ENCODE data around the gene VWC2.

VWC2 gene

DNA sequence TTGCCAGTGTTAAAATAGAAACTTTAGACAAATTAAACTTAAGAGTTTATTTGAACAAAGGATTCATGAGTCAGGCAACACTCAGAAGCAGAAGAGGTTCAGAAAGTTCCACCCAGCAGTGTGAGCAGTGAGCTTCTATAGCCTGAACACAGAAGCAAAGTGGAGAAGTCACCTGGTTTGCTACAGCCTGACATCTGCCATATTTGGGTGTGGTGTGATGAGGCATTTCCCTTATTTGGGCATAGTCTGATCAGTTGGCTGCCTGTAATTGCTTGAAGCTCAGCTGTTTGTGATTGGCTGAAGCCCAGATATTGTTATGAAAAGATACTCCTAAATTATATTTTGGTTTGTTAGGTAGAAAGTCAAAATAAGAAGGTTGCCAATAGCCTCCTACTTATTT lies 39.1 kb downstream of the VWC2 start:
- Histone ChIP-seq H2AK5ac (ENCODE audit: low read length, severe bottlenecking) (no peak overlapping the region), H4K8ac (ENCODE audit: low read length) (no peak overlapping the region), H2BK5ac (ENCODE audit: low read depth, low read length, poor library complexity, severe bottlenecking) (no peak overlapping the region), H3K4me1 (ENCODE audit: control insufficient read depth, insufficient read depth, low read depth, low read length) (no peaks in the 10 kb centered on the region), H3K27ac (ENCODE audit: low read length, poor library complexity, severe bottlenecking) (no peak overlapping the region), H2AFZ (ENCODE audit: low read depth, low read length) (no peak overlapping the region), H3K9me3 (ENCODE audit: control insufficient read depth, low read length) (no peaks in the 10 kb centered on the region), H3K79me1 (replicated peaks; ENCODE audit: low read length, poor library complexity, severe bottlenecking) (no peaks in the 10 kb centered on the region), H3K9ac (ENCODE audit: low read length) (no peak overlapping the region), H4K91ac (ENCODE audit: low read length) (no peak overlapping the region), H3K4me3 (ENCODE audit: insufficient read depth in 1 of 2, low read depth in 1 of 2, low read length in 2 of 2) (no peak overlapping the region), H3K27me3 (ENCODE audit: control insufficient read depth in 1 of 2, insufficient read depth in 1 of 2, low read length in 2 of 2) (no peaks in the 10 kb centered on the region), H2BK12ac (ENCODE audit: low read length in 2 of 2) (no peak overlapping the region), H3K4ac (ENCODE audit: low read depth in 1 of 2, low read length in 2 of 2) (no peak overlapping the region), H2BK120ac (ENCODE audit: low read depth, low read length) (no peak overlapping the region), H2BK15ac (ENCODE audit: low read depth, poor library complexity, severe bottlenecking) (no peak overlapping the region), H3K4me2 (ENCODE audit: low read length, poor library complexity, severe bottlenecking) (no peak overlapping the region), H3K14ac (ENCODE audit: low read length in 2 of 2) (no peak overlapping the region), H3K36me3 (ENCODE audit: control insufficient read depth in 1 of 2, insufficient read depth in 2 of 2, low read depth in 1 of 2, low read length in 2 of 2) (no peaks in the 10 kb centered on the region), H3K18ac (ENCODE audit: low read depth in 1 of 2, low read length in 2 of 2) (no peak overlapping the region), H3K23ac (ENCODE audit: low read length in 2 of 2) (no peak overlapping the region)
- no peak for DNase-seq

- Histone ChIP-seq H2BK5ac (ENCODE audit: low read depth, low read length, poor library complexity, severe bottlenecking) (no peak overlapping the region), H2BK12ac (ENCODE audit: low read length in 2 of 2) (no peak overlapping the region), H3K9ac (ENCODE audit: low read length) (no peak overlapping the region), H3K4ac (ENCODE audit: low read depth in 1 of 2, low read length in 2 of 2) (no peak overlapping the region), H3K4me2 (ENCODE audit: low read length, poor library complexity, severe bottlenecking) (no peak overlapping the region), H3K36me3 (ENCODE audit: control insufficient read depth in 1 of 2, insufficient read depth in 2 of 2, low read depth in 1 of 2, low read length in 2 of 2) (no peaks in the 10 kb centered on the region), H3K27ac (ENCODE audit: low read length, poor library complexity, severe bottlenecking) (no peak overlapping the region), H3K9me3 (ENCODE audit: control insufficient read depth, low read length) (no peaks in the 10 kb centered on the region), H2AFZ (ENCODE audit: low read depth, low read length) (no peak overlapping the region), H3K4me3 (ENCODE audit: insufficient read depth in 1 of 2, low read depth in 1 of 2, low read length in 2 of 2) (no peak overlapping the region), H4K8ac (ENCODE audit: low read length) (no peak overlapping the region), H3K18ac (ENCODE audit: low read depth in 1 of 2, low read length in 2 of 2) (no peak overlapping the region), H4K91ac (ENCODE audit: low read length) (no peak overlapping the region), H2BK15ac (ENCODE audit: low read depth, poor library complexity, severe bottlenecking) (no peak overlapping the region), H3K79me1 (replicated peaks; ENCODE audit: low read length, poor library complexity, severe bottlenecking) (no peaks in the 10 kb centered on the region), H3K23ac (ENCODE audit: low read length in 2 of 2) (no peak overlapping the region), H3K4me1 (ENCODE audit: control insufficient read depth, insufficient read depth, low read depth, low read length) (no peaks in the 10 kb centered on the region), H2BK120ac (ENCODE audit: low read depth, low read length) (no peak overlapping the region), H2AK5ac (ENCODE audit: low read length, severe bottlenecking) (no peak overlapping the region), H3K14ac (ENCODE audit: low read length in 2 of 2) (no peak overlapping the region), H3K27me3 (ENCODE audit: control insufficient read depth in 1 of 2, insufficient read depth in 1 of 2, low read length in 2 of 2) (peaks cover 0 to 4% of the 10 kb centered on the region in 2 experiments)
- no peak for DNase-seq
- WGBS, result 77% methylated on average over 1 of the region's 1 CpG
Observed at GRCh38 chr7:49817279-49817678, 43.8 kb downstream of the VWC2 start.

GRCh38 chr7:49821181-49821580 lies 47.7 kb downstream of the VWC2 start:
- Histone ChIP-seq H2BK120ac (ENCODE audit: low read depth, low read length) (no peak overlapping the region), H3K9ac (ENCODE audit: low read length) (no peak overlapping the region), H4K8ac (ENCODE audit: low read length) (no peak overlapping the region), H3K23ac (ENCODE audit: low read length in 2 of 2) (no peak overlapping the region), H3K4ac (ENCODE audit: low read depth in 1 of 2, low read length in 2 of 2) (no peak overlapping the region), H2BK12ac (ENCODE audit: low read length in 2 of 2) (no peak overlapping the region), H3K79me1 (replicated peaks; ENCODE audit: low read length, poor library complexity, severe bottlenecking) (no peaks in the 10 kb centered on the region), H3K4me3 (ENCODE audit: insufficient read depth in 1 of 2, low read depth in 1 of 2, low read length in 2 of 2) (no peak overlapping the region), H3K9me3 (ENCODE audit: control insufficient read depth, low read length) (no peaks in the 10 kb centered on the region), H2BK15ac (ENCODE audit: low read depth, poor library complexity, severe bottlenecking) (no peak overlapping the region), H3K18ac (ENCODE audit: low read depth in 1 of 2, low read length in 2 of 2) (no peak overlapping the region), H3K27ac (ENCODE audit: low read length, poor library complexity, severe bottlenecking) (no peak overlapping the region), H3K27me3 (ENCODE audit: control insufficient read depth in 1 of 2, insufficient read depth in 1 of 2, low read length in 2 of 2) (peaks cover 0 to 4% of the 10 kb centered on the region in 2 experiments), H2BK5ac (ENCODE audit: low read depth, low read length, poor library complexity, severe bottlenecking) (no peak overlapping the region), H3K4me2 (ENCODE audit: low read length, poor library complexity, severe bottlenecking) (no peak overlapping the region), H3K36me3 (ENCODE audit: control insufficient read depth in 1 of 2, insufficient read depth in 2 of 2, low read depth in 1 of 2, low read length in 2 of 2) (no peaks in the 10 kb centered on the region), H3K4me1 (ENCODE audit: control insufficient read depth, insufficient read depth, low read depth, low read length) (no peaks in the 10 kb centered on the region), H2AFZ (ENCODE audit: low read depth, low read length) (no peak overlapping the region), H2AK5ac (ENCODE audit: low read length, severe bottlenecking) (no peak overlapping the region), H3K14ac (ENCODE audit: low read length in 2 of 2) (no peak overlapping the region), H4K91ac (ENCODE audit: low read length) (no peak overlapping the region)
- no peak for DNase-seq

GRCh38 chr7:49822856-49823255 lies 49.4 kb downstream of the VWC2 start:
- no peak overlapping the region for H3K27ac ChIP-seq (ENCODE audit: low read length, poor library complexity, severe bottlenecking)
- H2BK15ac ChIP-seq (ENCODE audit: low read depth, poor library complexity, severe bottlenecking), result no peak overlapping the region
- H3K4ac ChIP-seq (ENCODE audit: low read depth in 1 of 2, low read length in 2 of 2), result no peak overlapping the region
- no peak overlapping the region for H2BK120ac ChIP-seq (ENCODE audit: low read depth, low read length)
- H2BK5ac ChIP-seq (ENCODE audit: low read depth, low read length, poor library complexity, severe bottlenecking), result no peak overlapping the region
- H3K9me3 ChIP-seq (ENCODE audit: control insufficient read depth, low read length), result no peaks in the 10 kb centered on the region
- WGBS, result 72% methylated on average over 4 of the region's 5 CpGs
- H3K79me1 ChIP-seq (replicated peaks; ENCODE audit: low read length, poor library complexity, severe bottlenecking), result no peaks in the 10 kb centered on the region
- no peak overlapping the region for H3K18ac ChIP-seq (ENCODE audit: low read depth in 1 of 2, low read length in 2 of 2)
- H2AK5ac ChIP-seq (ENCODE audit: low read length, severe bottlenecking), result no peak overlapping the region
- peaks cover 0 to 4% of the 10 kb centered on the region in 2 experiments for H3K27me3 ChIP-seq (ENCODE audit: control insufficient read depth in 1 of 2, insufficient read depth in 1 of 2, low read length in 2 of 2)
- H4K8ac ChIP-seq (ENCODE audit: low read length), result no peak overlapping the region
- no peak overlapping the region for H3K4me2 ChIP-seq (ENCODE audit: low read length, poor library complexity, severe bottlenecking)
- no peaks in the 10 kb centered on the region for H3K36me3 ChIP-seq (ENCODE audit: control insufficient read depth in 1 of 2, insufficient read depth in 2 of 2, low read depth in 1 of 2, low read length in 2 of 2)
- H4K91ac ChIP-seq (ENCODE audit: low read length), result no peak overlapping the region
- H3K23ac ChIP-seq (ENCODE audit: low read length in 2 of 2), result no peak overlapping the region
- H3K4me1 ChIP-seq (ENCODE audit: control insufficient read depth, insufficient read depth, low read depth, low read length), result no peaks in the 10 kb centered on the region
- no peak overlapping the region for H3K9ac ChIP-seq (ENCODE audit: low read length)
- H3K14ac ChIP-seq (ENCODE audit: low read length in 2 of 2), result no peak overlapping the region
- no peak for DNase-seq
- H2AFZ ChIP-seq (ENCODE audit: low read depth, low read length), result no peak overlapping the region
- H3K4me3 ChIP-seq (ENCODE audit: insufficient read depth in 1 of 2, low read depth in 1 of 2, low read length in 2 of 2), result no peak overlapping the region
- H2BK12ac ChIP-seq (ENCODE audit: low read length in 2 of 2), result no peak overlapping the region

Measured in mesenchymal stem cell (in vitro differentiated cells and primary cell).